K562 (cell line): ENCODE results near the gene FYB1. TPM values are rescaled to one million over a fixed set of nuclear protein-coding genes. Genes with fewer than 3 reads are reported as not detected.

Source experiments
- ATF1 ChIP-seq, 2 experiments: fragments of 450-650 bp in 1 of 2; IDR thresholded peaks; 2 replicates each; pipeline ENCODE4 v1.6.1; 2016; ENCODE audit warnings: missing compliant biosample characterization in 1 of 2, missing genetic modification characterization in 1 of 2
- BCL6 ChIP-seq: fragments of 250-450 bp; sonication (Bioruptor Pico); IDR thresholded peaks from 2 replicates; pipeline ENCODE4 v1.4.0; 2020
- CC2D1A ChIP-seq: fragments of 450-650 bp; IDR thresholded peaks from 2 replicates; pipeline ENCODE4 v1.6.1; 2017; ENCODE audit warnings: mild to moderate bottlenecking
- ELF4 ChIP-seq: fragments of 450-650 bp; formaldehyde crosslinking; IDR thresholded peaks from 2 replicates; pipeline ENCODE4 v1.4.0; 2022; ENCODE audit warnings: missing genetic modification characterization
- EWSR1 ChIP-seq: fragments of 450-650 bp; IDR thresholded peaks from 2 replicates; pipeline ENCODE4 v1.6.1; 2018; ENCODE audit warnings: borderline replicate concordance, mild to moderate bottlenecking, low read depth, moderate library complexity; ENCODE audit not compliant: partially characterized antibody
- FOXM1 ChIP-seq, 2 experiments: fragments of 450-650 bp in 1 of 2; sonication (generic) in 1 of 2; formaldehyde crosslinking in 1 of 2; IDR thresholded peaks; 2 replicates each; pipeline versions ENCODE4 v1.6.1 to v1.9.0; 2017 to 2022; ENCODE audit warnings: low read depth in 2 of 2, mild to moderate bottlenecking in 2 of 2, missing genetic modification reagents in 1 of 2, moderate library complexity in 1 of 2
- ILK ChIP-seq: fragments of 450-650 bp; IDR thresholded peaks from 2 replicates; pipeline ENCODE4 v1.6.1; 2016; ENCODE audit warnings: missing genetic modification characterization, low read depth, mild to moderate bottlenecking, missing compliant biosample characterization, moderate library complexity, borderline replicate concordance
- KAT8 ChIP-seq: fragments of 450-650 bp; IDR thresholded peaks from 2 replicates; pipeline ENCODE4 v1.6.1; 2016; ENCODE audit warnings: low read depth, mild to moderate bottlenecking
- MCM2 ChIP-seq: fragments of 450-650 bp; IDR thresholded peaks from 2 replicates; pipeline ENCODE4 v1.6.1; 2017; ENCODE audit warnings: low read depth, mild to moderate bottlenecking
- NFATC3 ChIP-seq: fragments of 450-650 bp; IDR thresholded peaks from 2 replicates; pipeline ENCODE4 v1.6.1; 2017; ENCODE audit warnings: mild to moderate bottlenecking
- PHTF2 ChIP-seq: fragments of 250-450 bp; sonication (Bioruptor Pico); IDR thresholded peaks from 2 replicates; pipeline ENCODE4 v1.5.0; 2021; ENCODE audit warnings: mild to moderate bottlenecking
- RB1 ChIP-seq: fragments of 450-650 bp; IDR thresholded peaks from 2 replicates; pipeline ENCODE4 v1.6.1; 2017; ENCODE audit warnings: low read depth, mild to moderate bottlenecking
- RBFOX2 ChIP-seq: fragments of 200-400 bp; formaldehyde crosslinking; IDR thresholded peaks from 2 replicates; pipeline ENCODE4 v1.6.1; 2017; ENCODE audit warnings: low read depth, mild to moderate bottlenecking, low read length, moderate library complexity
- RBM25 ChIP-seq: fragments of 200-400 bp; formaldehyde crosslinking; IDR thresholded peaks from 2 replicates; pipeline ENCODE4 v1.6.1; 2018; ENCODE audit warnings: low read length, low read depth, moderate library complexity; ENCODE audit not compliant: severe bottlenecking
- RFX5 ChIP-seq: IDR thresholded peaks from 2 replicates; pipeline ENCODE4 v1.6.1; 2011; ENCODE audit warnings: low read depth, mild to moderate bottlenecking, improper control_type of control experiment, low read length
- SAFB2 ChIP-seq: fragments of 200-400 bp; formaldehyde crosslinking; IDR thresholded peaks from 2 replicates; pipeline ENCODE4 v1.6.1; 2018; ENCODE audit warnings: borderline replicate concordance, low read length, low read depth, moderate library complexity; ENCODE audit not compliant: severe bottlenecking
- ZC3H11A ChIP-seq: IDR thresholded peaks from 2 replicates; pipeline ENCODE4 v1.6.1; 2012; ENCODE audit warnings: low read depth, low read length, improper control_type of control experiment
- ZKSCAN8 ChIP-seq: fragments of 200-800 bp; sonication (Bioruptor generic); IDR thresholded peaks from 2 replicates; pipeline ENCODE4 v1.6.1; 2016; ENCODE audit warnings: missing genetic modification characterization, missing compliant biosample characterization
- ZNF133 ChIP-seq: fragments of 250-450 bp; sonication (Bioruptor Pico); IDR thresholded peaks from 2 replicates; pipeline ENCODE4 v1.4.0; 2020; ENCODE audit warnings: mild to moderate bottlenecking
- ZNF140 ChIP-seq: fragments of 250-450 bp; sonication (Bioruptor Pico); IDR thresholded peaks from 2 replicates; pipeline ENCODE4 v1.8.0; 2021; ENCODE audit warnings: moderate library complexity, mild to moderate bottlenecking, inconsistent platforms
- ZNF143 ChIP-seq: sonication (generic); formaldehyde crosslinking; IDR thresholded peaks from 2 replicates; pipeline ENCODE4 v1.9.0; 2022; ENCODE audit warnings: mild to moderate bottlenecking, missing genetic modification reagents
- ZNF23 ChIP-seq: fragments of 250-450 bp; sonication (Bioruptor Pico); IDR thresholded peaks from 2 replicates; pipeline ENCODE4 v1.4.0; 2020; ENCODE audit warnings: mild to moderate bottlenecking
- ZNF253 ChIP-seq: fragments of 250-450 bp; sonication (Bioruptor Pico); conservative IDR thresholded peaks from 2 replicates; pipeline ENCODE4 v1.6.1; 2021; ENCODE audit warnings: mild to moderate bottlenecking
- ZNF354B ChIP-seq: fragments of 250-450 bp; sonication (Bioruptor Pico); IDR thresholded peaks from 2 replicates; pipeline ENCODE4 v1.4.0; 2020
- ZNF57 ChIP-seq: fragments of 450-650 bp; formaldehyde crosslinking; IDR thresholded peaks from 2 replicates; pipeline ENCODE4 v1.4.0; 2020; ENCODE audit warnings: mild to moderate bottlenecking, moderate library complexity
- polyA plus RNA-seq, 8 experiments: library from polyadenylated mRNA; depleted of rRNA in 4 of 8; stranded (reverse) in 5 of 8; unstranded in 3 of 8; fragments of >200 nt; fragmentation: Nextera tagmentation in 2 of 8; fragmentation: Illumina TruSeq in 1 of 8; extraction: Ambion mirVana in 2 of 8; extraction: Trizol in 1 of 8; gene quantifications; 2 replicates each; pipeline versions ENCODE4 v1.2.1 to v1.2.3, GENCODE V29; 2011 to 2014; ENCODE audit warnings: inconsistent platforms in 1 of 8, missing spikeins in 1 of 8
- total RNA-seq, 7 experiments: library from RNA; depleted of rRNA in 6 of 7; stranded (reverse); fragments of >200 nt in 6 of 7; fragmentation: Illumina TruSeq in 2 of 7; extraction: Trizol in 2 of 7; gene quantifications; 2 replicates each; pipeline versions ENCODE4 v1.2.1 to v1.2.3, GENCODE V29; 2011 to 2021; ENCODE audit warnings: low replicate concordance in 1 of 7
- TF ChIP-seq, protein P1 (sequence below): fragments of 450-650 bp; IDR thresholded peaks from 2 replicates; pipeline ENCODE4 v1.6.1; 2017; ENCODE audit warnings: antibody characterized with exemption, mild to moderate bottlenecking
- TF ChIP-seq, protein P2 (sequence below): fragments of 450-650 bp; formaldehyde crosslinking; IDR thresholded peaks from 2 replicates; pipeline ENCODE4 v1.4.0; 2020; ENCODE audit warnings: mild to moderate bottlenecking, mixed read lengths

The FYB1 gene
- total and polyA plus RNA-seq, 9 of the 15 experiments (the other 6 are each of a cell fraction or from before 2014, with no cell fraction given): 4.7 to 31.5 (median 9.7) TPM

DNA sequence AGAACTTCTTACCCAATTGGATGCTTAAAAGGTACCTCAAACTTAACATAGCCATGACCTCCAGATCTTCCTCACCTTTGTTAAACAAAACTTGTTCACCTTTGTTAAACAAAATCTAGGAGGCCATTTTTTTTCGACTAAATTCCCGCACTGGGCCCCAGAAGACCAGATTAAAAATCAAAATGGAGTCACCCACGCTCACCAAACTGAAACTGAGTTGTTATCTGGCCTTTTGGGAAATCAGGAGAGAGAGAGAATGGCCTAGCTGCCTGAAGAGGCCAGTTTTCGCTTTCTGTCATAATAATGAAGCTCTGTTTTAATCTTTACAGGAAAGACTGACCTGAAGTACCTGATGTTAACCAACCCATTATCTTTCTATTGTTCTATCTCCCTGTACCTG is 69.4 kb downstream of the FYB1 start (continued):
- TF ChIP-seq ZNF140 (CRISPR knock-in tag) (0 out of 2 replicates have a peak, but pooled peaks have one; percentile 42), ATF1 (CRISPR knock-in tag; IDR thresholded peaks at IDR 0.05) (no peak), ATF1 (tag; IDR thresholded peaks at IDR 0.05) (0 out of 2 replicates have a peak, but pooled peaks have one; percentile 42), ZNF143 (no peak), SAFB2 (no peak), NFATC3 (no peak), RBM25 (no peak), CC2D1A (no peak), ZC3H11A (no peak), ZNF133 (CRISPR knock-in tag) (no peak), RB1 (no peak), BCL6 (peak; percentile 81), ELF4 (CRISPR knock-in tag) (no peak), ZNF354B (peak; percentile 60; the same call in 1 of the 2 replicates), MCM2 (no peak), ILK (peak; percentile 91), FOXM1 (IDR thresholded peaks at IDR 0.05; ENCODE audit: low read depth) (no peak), FOXM1 (CRISPR knock-in tag; IDR thresholded peaks at IDR 0.05; ENCODE audit: low read depth) (no peak), ZKSCAN8 (CRISPR knock-in tag) (peak; percentile 70; the same call in 1 of the 2 replicates), PHTF2 (CRISPR knock-in tag) (peak; percentile 83; the same call in 1 of the 2 replicates), ZNF253 (CRISPR knock-in tag) (no peak), ZNF57 (CRISPR knock-in tag) (no peak), KAT8 (no peak), RBFOX2 (no peak), ZNF23 (CRISPR knock-in tag) (peak; percentile 65; the same call in 1 of the 2 replicates), EWSR1 (no peak), RFX5 (no peak)
- TF ChIP-seq, protein P1, sequence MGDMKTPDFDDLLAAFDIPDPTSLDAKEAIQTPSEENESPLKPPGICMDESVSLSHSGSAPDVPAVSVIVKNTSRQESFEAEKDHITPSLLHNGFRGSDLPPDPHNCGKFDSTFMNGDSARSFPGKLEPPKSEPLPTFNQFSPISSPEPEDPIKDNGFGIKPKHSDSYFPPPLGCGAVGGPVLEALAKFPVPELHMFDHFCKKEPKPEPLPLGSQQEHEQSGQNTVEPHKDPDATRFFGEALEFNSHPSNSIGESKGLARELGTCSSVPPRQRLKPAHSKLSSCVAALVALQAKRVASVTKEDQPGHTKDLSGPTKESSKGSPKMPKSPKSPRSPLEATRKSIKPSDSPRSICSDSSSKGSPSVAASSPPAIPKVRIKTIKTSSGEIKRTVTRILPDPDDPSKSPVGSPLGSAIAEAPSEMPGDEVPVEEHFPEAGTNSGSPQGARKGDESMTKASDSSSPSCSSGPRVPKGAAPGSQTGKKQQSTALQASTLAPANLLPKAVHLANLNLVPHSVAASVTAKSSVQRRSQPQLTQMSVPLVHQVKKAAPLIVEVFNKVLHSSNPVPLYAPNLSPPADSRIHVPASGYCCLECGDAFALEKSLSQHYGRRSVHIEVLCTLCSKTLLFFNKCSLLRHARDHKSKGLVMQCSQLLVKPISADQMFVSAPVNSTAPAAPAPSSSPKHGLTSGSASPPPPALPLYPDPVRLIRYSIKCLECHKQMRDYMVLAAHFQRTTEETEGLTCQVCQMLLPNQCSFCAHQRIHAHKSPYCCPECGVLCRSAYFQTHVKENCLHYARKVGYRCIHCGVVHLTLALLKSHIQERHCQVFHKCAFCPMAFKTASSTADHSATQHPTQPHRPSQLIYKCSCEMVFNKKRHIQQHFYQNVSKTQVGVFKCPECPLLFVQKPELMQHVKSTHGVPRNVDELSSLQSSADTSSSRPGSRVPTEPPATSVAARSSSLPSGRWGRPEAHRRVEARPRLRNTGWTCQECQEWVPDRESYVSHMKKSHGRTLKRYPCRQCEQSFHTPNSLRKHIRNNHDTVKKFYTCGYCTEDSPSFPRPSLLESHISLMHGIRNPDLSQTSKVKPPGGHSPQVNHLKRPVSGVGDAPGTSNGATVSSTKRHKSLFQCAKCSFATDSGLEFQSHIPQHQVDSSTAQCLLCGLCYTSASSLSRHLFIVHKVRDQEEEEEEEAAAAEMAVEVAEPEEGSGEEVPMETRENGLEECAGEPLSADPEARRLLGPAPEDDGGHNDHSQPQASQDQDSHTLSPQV: peak; percentile 99
- TF ChIP-seq, protein P2, sequence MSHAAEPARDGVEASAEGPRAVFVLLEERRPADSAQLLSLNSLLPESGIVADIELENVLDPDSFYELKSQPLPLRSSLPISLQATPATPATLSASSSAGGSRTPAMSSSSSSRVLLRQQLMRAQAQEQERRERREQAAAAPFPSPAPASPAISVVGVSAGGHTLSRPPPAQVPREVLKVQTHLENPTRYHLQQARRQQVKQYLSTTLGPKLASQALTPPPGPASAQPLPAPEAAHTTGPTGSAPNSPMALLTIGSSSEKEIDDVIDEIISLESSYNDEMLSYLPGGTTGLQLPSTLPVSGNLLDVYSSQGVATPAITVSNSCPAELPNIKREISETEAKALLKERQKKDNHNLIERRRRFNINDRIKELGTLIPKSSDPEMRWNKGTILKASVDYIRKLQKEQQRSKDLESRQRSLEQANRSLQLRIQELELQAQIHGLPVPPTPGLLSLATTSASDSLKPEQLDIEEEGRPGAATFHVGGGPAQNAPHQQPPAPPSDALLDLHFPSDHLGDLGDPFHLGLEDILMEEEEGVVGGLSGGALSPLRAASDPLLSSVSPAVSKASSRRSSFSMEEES: peak; percentile 38; the same call in 1 of the 2 replicates
